Calu3 (cell line): ENCODE measurements around the gene RNF150. TPM values are rescaled to one million over a fixed set of nuclear protein-coding genes. Genes with fewer than 3 reads are reported as not detected.

Source experiments
- BruUV-seq: library from RNA; stranded (reverse); fragments of 400-500 nt; replicated peaks from 2 replicates; lab custom pipeline; 2021; lab: Mats Ljungman, UMichigan
- CTCF ChIA-PET: fragments of 300-600 bp; sonication (Branson Sonifier 250); formaldehyde crosslinking; loops from one replicate; lab custom pipeline; 2022; ENCODE audit warnings: antibody characterized with exemption; lab: Charles Lee
- DNase-seq: peaks from one replicate; pipeline ENCODE4 v3.0.0; 2022
- H3K27ac Mint-ChIP-seq: one replicate; pipeline ENCODE4 v1.8.0; 2022; ENCODE audit warnings: mixed read lengths; ENCODE audit not compliant: unreplicated experiment
- H3K27me3 Mint-ChIP-seq: one replicate; pipeline ENCODE4 v1.8.0; 2022; ENCODE audit warnings: mixed read lengths; ENCODE audit not compliant: unreplicated experiment
- H3K36me3 Mint-ChIP-seq: one replicate; pipeline ENCODE4 v1.8.0; 2022; ENCODE audit warnings: mild to moderate bottlenecking, moderate library complexity, mixed read lengths; ENCODE audit not compliant: insufficient read depth, unreplicated experiment
- H3K4me1 Mint-ChIP-seq: one replicate; pipeline ENCODE4 v1.8.0; 2022; ENCODE audit warnings: mild to moderate bottlenecking, low read depth, mixed read lengths; ENCODE audit not compliant: unreplicated experiment
- H3K4me3 Mint-ChIP-seq: one replicate; pipeline ENCODE4 v1.8.0; 2022; ENCODE audit warnings: mild to moderate bottlenecking, low read depth, moderate library complexity, mixed read lengths; ENCODE audit not compliant: unreplicated experiment
- H3K9me3 Mint-ChIP-seq: one replicate; pipeline ENCODE4 v1.8.0; 2022; ENCODE audit warnings: low read depth, mixed read lengths; ENCODE audit not compliant: unreplicated experiment
- CTCF ChIP-seq: fragments of 200-600 bp; IDR thresholded peaks from one replicate; pipeline ENCODE4 v1.8.0; 2022; ENCODE audit warnings: antibody characterized with exemption; ENCODE audit not compliant: unreplicated experiment
- intact Hi-C: fragments of 100-400 bp; cut with micrococcal nuclease; formaldehyde crosslinking; loops from one replicate; pipeline ENCODE4 v1.10.0; 2022; ENCODE audit not compliant: unreplicated experiment
- total RNA-seq: library from RNA; stranded (reverse); gene quantifications from 2 replicates; pipeline ENCODE4 v1.2.3, GENCODE V29; 2022

Gene RNF150
- total RNA-seq, 1 experiment from 2014 or later: 0.14 TPM

GRCh38 chr4:141066690-141067089 is 66.6 kb downstream of the RNF150 start:
- Mint-ChIP-seq H3K27me3 (no peaks in the 10 kb centered on the region), H3K9me3 (no peaks in the 10 kb centered on the region), H3K4me1 (no peaks in the 10 kb centered on the region), H3K36me3 (no peaks in the 10 kb centered on the region), H3K4me3 (no peak overlapping the region), H3K27ac (no peak overlapping the region)
- TF ChIP-seq CTCF: no peak
- intact Hi-C loops: no loop called here
- CTCF ChIA-PET: no interaction called here
- no TSS peak for BruUV-seq
- no peak for DNase-seq

GRCh38 chr4:141065872-141066271 is 67.4 kb downstream of the RNF150 start:
- Mint-ChIP-seq H3K4me1 (no peaks in the 10 kb centered on the region), H3K4me3 (no peak overlapping the region), H3K36me3 (no peaks in the 10 kb centered on the region), H3K27ac (no peak overlapping the region), H3K27me3 (no peaks in the 10 kb centered on the region), H3K9me3 (no peaks in the 10 kb centered on the region)
- BruUV-seq: no TSS peak
- TF ChIP-seq CTCF: no peak
- CTCF ChIA-PET: no interaction called here
- intact Hi-C loops: no loop called here
- no peak for DNase-seq

GRCh38 chr4:141062651-141063050 is 70.6 kb downstream of the RNF150 start:
- Mint-ChIP-seq H3K27ac (no peak overlapping the region), H3K27me3 (no peaks in the 10 kb centered on the region), H3K36me3 (no peaks in the 10 kb centered on the region), H3K4me3 (no peak overlapping the region), H3K4me1 (no peaks in the 10 kb centered on the region), H3K9me3 (no peaks in the 10 kb centered on the region)
- TF ChIP-seq CTCF: no peak
- no TSS peak for BruUV-seq
- CTCF ChIA-PET: no interaction called here
- intact Hi-C loops: no loop called here
- no peak for DNase-seq

GRCh38 chr4:141058591-141059512 is 74.4 kb downstream of the RNF150 start:
- intact Hi-C loops: no loop called here
- BruUV-seq: no TSS peak
- H3K9me3 Mint-ChIP-seq: no peaks in the 10 kb centered on the region
- CTCF ChIA-PET: no interaction called here
- H3K27ac Mint-ChIP-seq: no peak overlapping the region
- H3K27me3 Mint-ChIP-seq: peaks cover 14% of the 10 kb centered on the region
- no peak overlapping the region for H3K4me3 Mint-ChIP-seq
- no peak for DNase-seq
- no peaks in the 10 kb centered on the region for H3K4me1 Mint-ChIP-seq
- H3K36me3 Mint-ChIP-seq: no peaks in the 10 kb centered on the region
- no peak for TF ChIP-seq CTCF
